IMR-90 (cell line): ENCODE measurements around the gene ALDH8A1. TPM values are rescaled to one million over a fixed set of nuclear protein-coding genes. Genes with fewer than 3 reads are reported as not detected.

Source experiments
- ATAC-seq: fragments of 200-7000 bp; cut with Tn5 transposase; 2 replicates; pipeline ENCODE4 v1.9.1; 2020; ENCODE audit warnings: low read depth, mild to moderate bottlenecking, moderate library complexity
- BruUV-seq: library from RNA; stranded (reverse); fragments of 400-500 nt; replicated peaks from 2 replicates; lab custom pipeline; 2021; lab: Mats Ljungman, UMichigan
- CTCF ChIA-PET: fragments of 300-600 bp; formaldehyde crosslinking; extraction: SDS; loops from one replicate; lab custom pipeline; 2021; ENCODE audit warnings: antibody characterized with exemption; lab: Yijun Ruan, JAX
- POLR2A ChIA-PET: fragments of 300-600 bp; sonication (Branson Sonifier 250); formaldehyde crosslinking; loops from one replicate; lab custom pipeline; 2022; ENCODE audit warnings: antibody characterized with exemption; ENCODE audit not compliant: unreplicated experiment; lab: Charles Lee
- DNase-seq: peaks from one replicate; pipeline ENCODE4 v3.0.0; 2013
- H2AFZ ChIP-seq: replicated peaks from 2 replicates; pipeline ENCODE3; 2013; ENCODE audit warnings: low read length, mild to moderate bottlenecking; ENCODE audit not compliant: poor library complexity
- H2AK5ac ChIP-seq: 2 replicates; pipeline ENCODE4 v1.6.1; 2013; ENCODE audit warnings: low read depth, low read length, inconsistent platforms
- H2AK9ac ChIP-seq: replicated peaks from 2 replicates; pipeline ENCODE3; 2013; ENCODE audit warnings: mild to moderate bottlenecking, low read depth, low read length, moderate library complexity; ENCODE audit not compliant: poor library complexity
- H2BK120ac ChIP-seq: 2 replicates; pipeline ENCODE4 v1.6.1; 2013; ENCODE audit warnings: low read depth, low read length, inconsistent platforms
- H2BK15ac ChIP-seq: 3 replicates; pipeline ENCODE4 v1.6.1; 2013; ENCODE audit warnings: low read depth, low read length, inconsistent platforms
- H2BK20ac ChIP-seq: 2 replicates; pipeline ENCODE4 v1.6.1; 2013; ENCODE audit warnings: low read depth, mild to moderate bottlenecking, inconsistent platforms, low read length, moderate library complexity
- H2BK5ac ChIP-seq: 2 replicates; pipeline ENCODE4 v1.6.1; 2013; ENCODE audit warnings: mild to moderate bottlenecking, low read depth, low read length, inconsistent platforms; ENCODE audit not compliant: poor library complexity, severe bottlenecking
- H3K14ac ChIP-seq: replicated peaks from 2 replicates; pipeline ENCODE4 v1.6.1; 2013; ENCODE audit warnings: low read depth, low read length, inconsistent platforms
- H3K18ac ChIP-seq: 2 replicates; pipeline ENCODE4 v1.6.1; 2013; ENCODE audit warnings: low read depth, low read length, control low read depth
- H3K23ac ChIP-seq: 2 replicates; pipeline ENCODE4 v1.6.1; 2013; ENCODE audit warnings: low read depth, low read length, inconsistent platforms
- H3K27ac ChIP-seq: 2 replicates; pipeline ENCODE4 v1.5.1; 2013; ENCODE audit warnings: mild to moderate bottlenecking, control low read depth, low read length; ENCODE audit not compliant: insufficient read depth
- H3K27me3 ChIP-seq: 2 replicates; pipeline ENCODE4 v1.6.1; 2013; ENCODE audit warnings: low read length; ENCODE audit not compliant: control insufficient read depth, insufficient read depth
- H3K36me3 ChIP-seq: 2 replicates; pipeline ENCODE4 v1.6.1; 2013; ENCODE audit warnings: low read length, mixed read lengths; ENCODE audit not compliant: control insufficient read depth, insufficient read depth
- H3K4ac ChIP-seq: 2 replicates; pipeline ENCODE4 v1.6.1; 2013; ENCODE audit warnings: low read depth, low read length, inconsistent platforms
- H3K4me1 ChIP-seq: 2 replicates; pipeline ENCODE4 v1.6.1; 2013; ENCODE audit warnings: low read length, mixed read lengths; ENCODE audit not compliant: control insufficient read depth, insufficient read depth
- H3K4me2 ChIP-seq: 2 replicates; pipeline ENCODE4 v1.6.1; 2013; ENCODE audit warnings: low read depth, mild to moderate bottlenecking, control low read depth, low read length, moderate library complexity
- H3K4me3 ChIP-seq: 2 replicates; pipeline ENCODE4 v1.5.1; 2013; ENCODE audit warnings: low read depth, mild to moderate bottlenecking, control low read depth, low read length, moderate library complexity; ENCODE audit not compliant: insufficient read depth
- H3K56ac ChIP-seq: 2 replicates; pipeline ENCODE4 v1.6.1; 2013; ENCODE audit warnings: low read length, inconsistent platforms; ENCODE audit not compliant: insufficient read depth; ENCODE audit errors: extremely low read depth
- H3K79me1 ChIP-seq, 2 experiments: 2 replicates each; pipeline ENCODE4 v1.6.1; 2013; ENCODE audit warnings: low read length in 2 of 2, inconsistent platforms in 1 of 2, low read depth in 1 of 2
- H3K9ac ChIP-seq: 2 replicates; pipeline ENCODE4 v1.6.1; 2013; ENCODE audit warnings: low read depth, low read length, control low read depth
- H3K9me1 ChIP-seq: 2 replicates; pipeline ENCODE4 v1.6.1; 2013; ENCODE audit warnings: low read length, inconsistent platforms; ENCODE audit not compliant: insufficient read depth
- H3K9me3 ChIP-seq: 2 replicates; pipeline ENCODE4 v1.6.1; 2013; ENCODE audit warnings: low read length; ENCODE audit not compliant: control insufficient read depth, insufficient read depth
- H4K20me1 ChIP-seq: 2 replicates; pipeline ENCODE4 v1.6.1; 2013; ENCODE audit warnings: low read length, inconsistent platforms; ENCODE audit not compliant: insufficient read depth
- H4K5ac ChIP-seq: 2 replicates; pipeline ENCODE4 v1.6.1; 2013; ENCODE audit warnings: mild to moderate bottlenecking, low read depth, low read length, control low read depth
- H4K8ac ChIP-seq, 2 experiments: 2 replicates each; pipeline ENCODE4 v1.6.1; 2013; ENCODE audit warnings: low read depth in 2 of 2, low read length in 2 of 2, control low read depth in 1 of 2, inconsistent platforms in 1 of 2
- H4K91ac ChIP-seq: 2 replicates; pipeline ENCODE4 v1.6.1; 2013; ENCODE audit warnings: low read depth, low read length, inconsistent platforms; ENCODE audit not compliant: insufficient read depth
- CEBPB ChIP-seq: IDR thresholded peaks from 2 replicates; pipeline ENCODE4 v1.6.1; 2012; ENCODE audit warnings: low read depth, low read length, improper control_type of control experiment
- CTCF ChIP-seq: conservative IDR thresholded peaks from 2 replicates; pipeline ENCODE4 v1.5.1; 2012; ENCODE audit warnings: mild to moderate bottlenecking, low read depth, low read length, improper control_type of control experiment
- ELK1 ChIP-seq: fragments of 150-350 bp; IDR thresholded peaks from 2 replicates; pipeline ENCODE4 v1.6.1; 2016; ENCODE audit warnings: low read depth, mild to moderate bottlenecking, low read length, moderate library complexity, borderline replicate concordance
- MAFK ChIP-seq: IDR thresholded peaks from 2 replicates; pipeline ENCODE4 v1.6.1; 2012; ENCODE audit warnings: low read depth, low read length, improper control_type of control experiment
- MAZ ChIP-seq: IDR thresholded peaks from 2 replicates; pipeline ENCODE4 v1.6.1; 2012; ENCODE audit warnings: low read depth, mild to moderate bottlenecking, low read length, improper control_type of control experiment, moderate library complexity, borderline replicate concordance
- MXI1 ChIP-seq: IDR thresholded peaks from 2 replicates; pipeline ENCODE4 v1.6.1; 2012; ENCODE audit warnings: low read depth, mild to moderate bottlenecking, low read length, moderate library complexity, borderline replicate concordance
- NFE2L2 ChIP-seq: fragments of 150-350 bp; IDR thresholded peaks from 2 replicates; pipeline ENCODE4 v1.6.1; 2016; ENCODE audit warnings: low read depth, mild to moderate bottlenecking, low read length
- POLR2A ChIP-seq: IDR thresholded peaks from 2 replicates; pipeline ENCODE4 v1.6.1; 2012; ENCODE audit warnings: mild to moderate bottlenecking, low read depth, low read length
- RAD21 ChIP-seq: IDR thresholded peaks from 2 replicates; pipeline ENCODE4 v1.6.1; 2012; ENCODE audit warnings: low read length, improper control_type of control experiment
- RFX5 ChIP-seq: IDR thresholded peaks from 2 replicates; pipeline ENCODE4 v1.8.0; 2012; ENCODE audit warnings: low read depth, mild to moderate bottlenecking, low read length, moderate library complexity
- WGBS, 2 experiments: methylation state at CpG; one replicate each; pipeline versions ENCODE4 v1.1.5 to v1.1.7; 2013; ENCODE audit warnings: missing lambda C conversion rate in 2 of 2; ENCODE audit not compliant: insufficient read length in 1 of 2; ENCODE audit errors: extremely low coverage in 2 of 2; 5-methylcytosine and 5-hydroxymethylcytosine counted together
- dilution Hi-C: fragments of 300-500 bp; cut with HindIII; formaldehyde crosslinking; loops from one replicate; pipeline ENCODE4 v1.14.3; 2018; ENCODE audit warnings: low sequenced_read_pairs; ENCODE audit not compliant: unreplicated experiment
- in situ Hi-C: fragments of 300-500 bp; cut with MboI; formaldehyde crosslinking; loops from 3 replicates; pipeline ENCODE4 v1.14.3; 2019; ENCODE audit warnings: low sequenced_read_pairs, inconsistent platforms, mixed read lengths
- intact Hi-C: fragments of 100-400 bp; cut with micrococcal nuclease; formaldehyde crosslinking; loops from 2 replicates; pipeline ENCODE4 v1.10.0; 2022
- polyA plus RNA-seq, 3 experiments: library from polyadenylated mRNA; depleted of rRNA; stranded (reverse); fragments of >200 nt; gene quantifications; 2 replicates each; pipeline ENCODE4 v1.2.3, GENCODE V29; 2012; ENCODE audit warnings: low replicate concordance in 1 of 3
- total RNA-seq: library from RNA; depleted of rRNA; stranded (reverse); fragments of >200 nt; gene quantifications from 2 replicates; pipeline ENCODE4 v1.2.3, GENCODE V29; 2012

The ALDH8A1 gene
- total and polyA plus RNA-seq, 2 of the 4 experiments (the other 2 are of a cell fraction) = under 0.01 to 0.15 TPM

GRCh38 chr6:134983823-134984222 is 33.9 kb upstream of the ALDH8A1 start:
- no peak overlapping the region for H3K14ac ChIP-seq
- no peak for ATAC-seq
- H4K20me1 ChIP-seq = no peaks in the 10 kb centered on the region
- no peak overlapping the region for H3K56ac ChIP-seq
- H2AK5ac ChIP-seq = no peak overlapping the region
- H2AFZ ChIP-seq = no peak overlapping the region
- H4K91ac ChIP-seq = no peak overlapping the region
- no peak overlapping the region for H2AK9ac ChIP-seq
- WGBS, 2 experiments = no CpG with 5 or more reads among the region's 2 CpGs
- H3K4me1 ChIP-seq = peaks cover 2% of the 10 kb centered on the region; the same call in 1 of the 2 replicates
- POLR2A ChIA-PET = no interaction called here
- H3K4me2 ChIP-seq = no peak overlapping the region
- H2BK120ac ChIP-seq = no peak overlapping the region
- no peak overlapping the region for H3K4ac ChIP-seq
- no peak overlapping the region for H2BK15ac ChIP-seq
- peaks cover 11% of the 10 kb centered on the region for H3K36me3 ChIP-seq
- H3K27ac ChIP-seq = no peak overlapping the region
- no TSS peak for BruUV-seq
- no peak overlapping the region for H4K5ac ChIP-seq
- no peak overlapping the region for H3K9ac ChIP-seq
- H3K18ac ChIP-seq = no peak overlapping the region
- no peak overlapping the region for H3K23ac ChIP-seq
- no peak overlapping the region for H2BK20ac ChIP-seq
- H3K9me3 ChIP-seq = no peaks in the 10 kb centered on the region
- H3K9me1 ChIP-seq = peaks cover 5% of the 10 kb centered on the region; the same call in 1 of the 2 replicates
- CTCF ChIA-PET = no interaction called here
- H3K79me1 ChIP-seq = no peaks in the 10 kb centered on the region; a peak in 1 of 4 replicates
- no peak for DNase-seq
- no peak overlapping the region for H2BK5ac ChIP-seq
- no peak overlapping the region for H3K4me3 ChIP-seq
- H3K27me3 ChIP-seq = no peaks in the 10 kb centered on the region
- in situ Hi-C loops = no loop called here
- TF ChIP-seq CEBPB (no peak), NFE2L2 (no peak), MAFK (no peak), RAD21 (no peak), POLR2A (no peak), MAZ (no peak), CTCF (no peak), MXI1 (no peak), ELK1 (no peak), RFX5 (no peak)
- dilution Hi-C loops = no loop called here
- intact Hi-C loops = no loop called here
- no peak overlapping the region for H4K8ac ChIP-seq
